ENCODE results near the gene ADORA2B.

The ADORA2B gene

DNA sequence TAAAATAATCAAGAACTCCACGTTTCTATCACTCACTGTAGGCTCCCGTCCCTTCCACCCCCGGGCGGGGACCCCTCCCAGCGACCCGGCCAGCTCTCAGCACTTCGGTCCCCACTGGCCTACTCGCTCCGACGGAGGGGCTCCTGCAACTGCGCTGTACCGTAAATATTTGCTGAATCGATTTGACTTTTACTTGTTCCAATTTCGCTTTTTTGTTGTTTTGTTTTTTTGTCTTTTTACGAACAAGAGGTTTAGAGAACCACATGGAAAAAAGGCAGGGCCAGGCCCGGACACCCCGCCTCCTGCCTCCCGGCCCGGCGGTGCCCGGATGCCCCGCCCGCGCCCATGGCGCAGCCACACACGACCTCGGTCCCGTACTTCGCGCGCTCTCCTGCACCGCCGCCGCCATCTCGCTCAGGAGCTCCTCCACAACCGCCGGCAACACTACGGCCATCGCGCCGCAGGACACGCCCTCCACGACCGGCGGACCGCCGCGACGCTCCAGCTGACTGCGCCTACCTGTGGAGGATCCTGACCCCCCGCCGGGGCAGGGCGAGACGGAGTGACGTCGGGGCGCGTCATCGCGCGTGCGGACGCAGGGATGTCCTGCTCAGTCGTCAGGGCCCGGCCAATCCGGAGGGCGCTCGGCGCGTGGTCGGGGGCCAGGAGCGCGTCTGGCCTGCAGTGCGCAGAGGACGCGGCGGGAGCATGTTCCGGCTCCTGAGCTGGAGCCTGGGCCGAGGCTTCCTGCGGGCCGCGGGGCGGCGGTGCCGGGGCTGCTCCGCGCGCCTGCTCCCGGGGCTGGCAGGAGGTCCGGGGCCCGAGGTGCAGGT is 54.4 kb downstream of the ADORA2B start, which contains the start of the genes TTC19 and ZSWIM7:
Gene TTC19 (plus strand): TSS at position 684 of the 833 bp plus-strand sequence. CDS start 25 bp downstream, at position 709.
Gene ZSWIM7 (minus strand): TSS at position 564 of the 833 bp plus-strand sequence. CDS start 110 bp downstream, at position 454.
- peak; percentile 98 for DNase-seq

DNA sequence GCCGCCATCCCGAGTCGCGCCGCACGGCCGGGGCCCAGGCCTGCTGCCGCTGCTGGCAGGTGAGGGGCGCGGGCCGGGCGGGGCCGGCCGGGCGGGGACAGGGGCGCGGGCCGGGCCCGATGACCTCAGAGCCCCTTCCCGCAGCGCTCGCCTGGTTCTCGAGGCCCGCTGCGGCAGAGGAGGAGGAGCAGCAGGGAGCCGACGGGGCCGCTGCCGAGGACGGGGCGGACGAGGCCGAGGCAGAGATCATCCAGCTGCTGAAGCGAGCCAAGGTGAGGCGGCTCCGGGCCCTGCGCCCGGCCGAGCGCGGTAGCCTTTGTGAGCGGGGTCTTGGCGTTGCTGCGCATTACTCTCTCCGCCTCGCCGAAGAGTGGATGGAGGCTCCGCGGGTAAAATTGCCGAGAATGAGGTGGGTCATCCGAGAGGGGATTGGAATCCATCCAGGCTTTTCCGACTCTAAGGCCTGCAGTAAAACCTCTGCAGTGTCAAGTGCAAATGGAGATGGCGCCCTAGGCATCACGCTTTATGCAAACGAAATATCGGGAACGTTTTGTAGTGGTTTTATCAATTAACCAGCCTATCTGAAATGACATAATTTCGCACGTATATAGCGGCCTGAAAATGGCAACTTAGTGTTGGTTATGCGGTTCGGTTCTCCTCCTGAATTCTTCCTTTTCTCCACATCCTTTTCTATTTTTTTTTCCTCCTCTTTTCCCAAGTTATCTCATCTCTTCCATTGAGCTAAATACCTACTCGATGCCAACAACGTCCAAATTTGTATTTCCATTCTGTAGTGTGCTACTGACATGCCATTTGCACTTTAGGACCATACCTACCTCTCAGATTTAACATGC is 55.3 kb downstream of the ADORA2B start:
- no peak for DNase-seq

DNA sequence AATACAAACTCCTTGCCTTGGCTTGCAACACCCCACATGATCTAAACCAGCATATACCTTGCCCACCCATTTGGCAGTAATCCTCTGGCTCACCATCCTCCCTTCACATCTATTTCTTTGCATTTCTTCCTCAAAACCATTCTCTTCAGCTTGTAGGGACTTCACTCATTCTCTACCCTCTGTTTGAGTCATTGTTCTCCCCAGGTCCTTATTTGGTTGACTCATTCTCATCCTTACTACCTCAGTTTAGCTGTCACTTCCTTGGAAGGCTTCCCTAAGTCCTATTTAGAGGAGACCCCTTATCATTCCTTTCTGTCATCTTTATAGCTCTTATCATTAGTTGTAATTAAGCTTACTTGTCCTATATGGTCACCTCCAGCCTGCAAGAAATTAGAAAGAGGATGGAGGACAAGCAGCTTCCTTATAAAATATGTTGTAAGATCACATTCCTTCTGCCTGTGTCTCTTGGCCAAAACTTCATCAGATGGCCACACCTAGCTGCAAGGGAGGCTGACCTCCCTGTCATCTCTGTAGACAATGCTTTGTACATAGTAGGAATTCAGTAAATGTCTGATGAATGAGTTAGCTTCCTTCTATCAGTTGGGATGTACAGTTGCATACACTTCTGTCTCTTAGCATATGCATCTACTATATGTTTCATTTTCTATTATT is 56.4 kb downstream of the ADORA2B start:
- no peak for DNase-seq

DNA sequence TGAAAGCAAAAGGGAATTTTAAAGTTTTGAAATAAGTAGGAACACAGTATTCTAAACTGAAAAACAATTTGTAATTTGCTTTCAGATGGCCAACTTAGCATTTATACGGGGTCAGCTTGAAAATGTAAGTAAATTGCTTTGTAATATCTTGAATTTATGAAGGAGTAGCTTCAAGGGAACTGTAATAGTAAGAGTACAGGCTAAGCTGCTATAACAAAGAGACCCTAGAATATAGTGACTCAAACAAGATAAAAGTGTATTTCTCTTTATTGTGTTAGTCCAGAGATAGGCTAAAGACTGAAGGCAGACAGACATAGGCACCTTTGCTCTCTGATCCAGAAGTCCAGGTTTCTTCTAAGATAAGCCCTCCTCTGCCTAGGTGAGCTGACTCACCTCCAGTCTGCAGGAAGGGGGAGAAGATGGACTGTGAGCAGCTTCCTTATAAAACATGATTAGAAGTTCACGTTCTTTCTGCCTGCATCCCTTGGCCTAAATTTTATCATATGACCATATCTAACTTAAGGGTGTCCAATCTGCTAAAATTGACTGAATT is 57.9 kb downstream of the ADORA2B start:
- no peak for DNase-seq

- DNase-seq: no peak
These were observed 58.9 kb downstream of the ADORA2B start for GRCh38 chr17:16003841-16004240.

DNA sequence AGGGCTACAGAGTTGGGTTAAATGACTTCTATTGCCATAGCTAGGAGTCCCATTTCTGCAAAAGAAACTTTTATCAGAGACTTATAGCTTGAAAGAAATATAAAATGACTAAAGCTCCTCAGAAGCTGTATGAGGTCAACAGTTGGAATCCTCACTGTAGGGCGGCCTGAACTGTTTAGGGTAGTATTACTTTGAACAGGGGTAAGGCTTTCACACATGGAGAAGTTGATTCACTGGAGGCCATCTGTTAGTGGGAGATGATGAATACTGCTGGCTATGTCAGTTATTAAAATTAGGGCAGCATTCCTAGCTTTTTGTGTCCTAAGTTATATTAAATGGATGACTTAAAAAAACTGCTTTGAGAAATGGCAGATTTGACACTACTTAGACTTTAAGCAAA is 60.7 kb downstream of the ADORA2B start:
- no peak for DNase-seq

GRCh38 chr17:16007439-16007838 is 62.5 kb downstream of the ADORA2B start:
- DNase-seq: no peak

- no peak for DNase-seq
These were observed 69.0 kb downstream of the ADORA2B start for GRCh38 chr17:16013943-16014407.

DNA sequence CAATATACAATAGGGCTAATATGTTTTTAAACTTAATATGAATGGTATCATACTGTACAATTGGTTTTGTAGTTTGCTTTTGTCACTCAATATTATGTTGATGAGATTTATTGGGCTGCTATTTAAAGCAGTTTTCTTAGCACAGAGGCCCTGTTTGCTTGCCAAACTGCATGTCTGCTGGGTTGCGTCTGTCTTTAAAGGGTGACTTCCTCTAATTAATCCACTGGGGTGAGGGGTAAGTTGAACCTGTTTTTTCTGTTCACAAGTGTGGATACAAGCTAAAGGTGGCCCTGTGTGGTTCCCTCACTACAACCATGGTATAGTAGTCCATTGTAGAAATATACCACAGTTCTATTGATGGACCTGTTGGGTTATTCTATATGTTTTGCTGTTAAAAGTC is 74.4 kb downstream of the ADORA2B start:
- no peak for DNase-seq

GRCh38 chr17:16023881-16024280 is 79.0 kb downstream of the ADORA2B start:
- DNase-seq: no peak

GRCh38 chr17:16025202-16025601 is 80.3 kb downstream of the ADORA2B start:
- no peak for DNase-seq

Data from activated effector memory CD4-positive, alpha-beta T cell treated with anti-CD3 and anti-CD28 coated beads, Interleukin-2, amount 50 U/mL, for 16 hours (primary cell).